ENCODE results near the gene TTC27. TPM values are rescaled to one million over a fixed set of nuclear protein-coding genes. Genes with fewer than 3 reads are reported as not detected.
A peak's percentile ranks its signal among the peaks of the same experiment; 100 is the strongest.

TTC27 gene
- total RNA-seq, 2 donors from 2014 or later = 5.9 to 6.0 TPM

- no peaks in the 10 kb centered on the region for H3K4me1 ChIP-seq
- TF ChIP-seq, protein P1, sequence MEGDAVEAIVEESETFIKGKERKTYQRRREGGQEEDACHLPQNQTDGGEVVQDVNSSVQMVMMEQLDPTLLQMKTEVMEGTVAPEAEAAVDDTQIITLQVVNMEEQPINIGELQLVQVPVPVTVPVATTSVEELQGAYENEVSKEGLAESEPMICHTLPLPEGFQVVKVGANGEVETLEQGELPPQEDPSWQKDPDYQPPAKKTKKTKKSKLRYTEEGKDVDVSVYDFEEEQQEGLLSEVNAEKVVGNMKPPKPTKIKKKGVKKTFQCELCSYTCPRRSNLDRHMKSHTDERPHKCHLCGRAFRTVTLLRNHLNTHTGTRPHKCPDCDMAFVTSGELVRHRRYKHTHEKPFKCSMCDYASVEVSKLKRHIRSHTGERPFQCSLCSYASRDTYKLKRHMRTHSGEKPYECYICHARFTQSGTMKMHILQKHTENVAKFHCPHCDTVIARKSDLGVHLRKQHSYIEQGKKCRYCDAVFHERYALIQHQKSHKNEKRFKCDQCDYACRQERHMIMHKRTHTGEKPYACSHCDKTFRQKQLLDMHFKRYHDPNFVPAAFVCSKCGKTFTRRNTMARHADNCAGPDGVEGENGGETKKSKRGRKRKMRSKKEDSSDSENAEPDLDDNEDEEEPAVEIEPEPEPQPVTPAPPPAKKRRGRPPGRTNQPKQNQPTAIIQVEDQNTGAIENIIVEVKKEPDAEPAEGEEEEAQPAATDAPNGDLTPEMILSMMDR (IDR thresholded peaks at IDR 0.05) = no peak
- H3K27ac ChIP-seq = no peak overlapping the region
- H3K27me3 ChIP-seq = no peaks in the 10 kb centered on the region
- H3K9me3 ChIP-seq = no peaks in the 10 kb centered on the region
- DNase-seq (ENCODE audit: low spot score) = no peak
- H3K36me3 ChIP-seq = no peaks in the 10 kb centered on the region
- no peak overlapping the region for H3K4me3 ChIP-seq
These were observed 173.9 kb downstream of the TTC27 start for GRCh38 chr2:32801741-32802140.

- H3K27ac ChIP-seq = no peak overlapping the region
- TF ChIP-seq, protein P1 (IDR thresholded peaks at IDR 0.05) = no peak
- H3K36me3 ChIP-seq = no peaks in the 10 kb centered on the region
- H3K4me1 ChIP-seq = no peaks in the 10 kb centered on the region
- H3K9me3 ChIP-seq = no peaks in the 10 kb centered on the region
- H3K27me3 ChIP-seq = no peaks in the 10 kb centered on the region
- H3K4me3 ChIP-seq = no peak overlapping the region
- DNase-seq (ENCODE audit: low spot score) = no peak
These were observed 175.0 kb downstream of the TTC27 start for GRCh38 chr2:32802877-32803276.

- TF ChIP-seq, protein P1 (IDR thresholded peaks at IDR 0.05) = no peak
- DNase-seq (ENCODE audit: low spot score) = no peak
- Histone ChIP-seq H3K4me3 (no peak overlapping the region), H3K9me3 (no peaks in the 10 kb centered on the region), H3K4me1 (no peaks in the 10 kb centered on the region), H3K27me3 (no peaks in the 10 kb centered on the region), H3K27ac (peak overlapping the region in 1 of 2 donors; percentile 71), H3K36me3 (no peaks in the 10 kb centered on the region)
These were observed 176.4 kb downstream of the TTC27 start for GRCh38 chr2:32804205-32804604.

- no peak overlapping the region for H3K4me3 ChIP-seq
- no peaks in the 10 kb centered on the region for H3K27me3 ChIP-seq
- no peaks in the 10 kb centered on the region for H3K9me3 ChIP-seq
- TF ChIP-seq, protein P1 (IDR thresholded peaks at IDR 0.05) = no peak
- H3K4me1 ChIP-seq = no peaks in the 10 kb centered on the region
- no peak for DNase-seq (ENCODE audit: low spot score)
- peak overlapping the region in 1 of 2 donors; percentile 71 for H3K27ac ChIP-seq
- H3K36me3 ChIP-seq = no peaks in the 10 kb centered on the region
These were observed 177.6 kb downstream of the TTC27 start for GRCh38 chr2:32805104-32806095.

DNA sequence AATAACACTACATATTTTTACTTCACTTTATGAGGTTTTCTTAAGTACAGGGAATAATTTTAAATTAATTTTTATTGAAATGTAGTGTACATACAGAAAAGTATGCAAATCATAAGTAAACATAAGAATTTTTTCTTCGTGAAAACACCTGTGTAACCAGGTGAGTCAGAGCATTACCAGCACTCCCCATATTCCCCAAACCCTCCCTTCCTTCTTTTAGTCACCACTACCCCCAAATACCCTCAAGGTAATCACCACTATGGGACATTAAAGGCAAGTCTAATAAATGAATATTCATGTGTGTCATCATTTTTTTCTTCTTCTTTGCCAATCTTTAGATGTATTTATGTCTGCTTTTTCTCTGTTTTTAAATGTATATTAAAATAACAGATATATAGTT, 179.0 kb downstream of the TTC27 start:
- Histone ChIP-seq H3K27me3 (no peaks in the 10 kb centered on the region), H3K27ac (no peak overlapping the region), H3K9me3 (no peaks in the 10 kb centered on the region), H3K36me3 (no peaks in the 10 kb centered on the region), H3K4me3 (no peak overlapping the region), H3K4me1 (no peaks in the 10 kb centered on the region)
- TF ChIP-seq, protein P1 (IDR thresholded peaks at IDR 0.05) = no peak
- no peak for DNase-seq (ENCODE audit: low spot score)
